A673 (cell line): ENCODE measurements around the gene TRIP11. TPM values are rescaled to one million over a fixed set of nuclear protein-coding genes. Genes with fewer than 3 reads are reported as not detected.
A peak's percentile ranks its signal among the peaks of the same experiment; 100 is the strongest.

Experiments
- BruUV-seq: library from RNA; stranded (reverse); fragments of 400-500 nt; replicated peaks from 2 replicates; lab custom pipeline; 2021; lab: Mats Ljungman, UMichigan
- CTCF ChIA-PET: fragments of 300-600 bp; sonication (Branson Sonifier 250); formaldehyde crosslinking; loops from one replicate; lab custom pipeline; 2022; ENCODE audit warnings: antibody characterized with exemption; lab: Charles Lee
- POLR2A ChIA-PET: fragments of 300-600 bp; sonication (Branson Sonifier 250); formaldehyde crosslinking; loops from one replicate; lab custom pipeline; 2022; ENCODE audit warnings: antibody characterized with exemption; ENCODE audit not compliant: low non-redundant PET; lab: Charles Lee
- DNase-seq: peaks from one replicate; pipeline ENCODE4 v3.0.0-alpha.2; 2015; ENCODE audit warnings: low spot score
- H3K27ac ChIP-seq: fragments of 200-600 bp; sonication (generic); 2 replicates; pipeline ENCODE4 v1.5.1; 2016; ENCODE audit warnings: mixed run types, low read depth, mild to moderate bottlenecking, mixed read lengths, antibody characterized with exemption, low read length; ENCODE audit not compliant: poor library complexity, severe bottlenecking
- H3K27me3 ChIP-seq: fragments of 200-600 bp; sonication (generic); replicated peaks from 2 replicates; pipeline ENCODE4 v1.6.1; 2017; ENCODE audit warnings: mixed run types, low read depth, mild to moderate bottlenecking, mixed read lengths, antibody characterized with exemption, low read length; ENCODE audit not compliant: insufficient read depth, poor library complexity
- H3K36me3 ChIP-seq: fragments of 200-600 bp; sonication (generic); 2 replicates; pipeline ENCODE4 v1.6.1; 2016; ENCODE audit warnings: mixed run types, mild to moderate bottlenecking, mixed read lengths, antibody characterized with exemption, low read length; ENCODE audit not compliant: insufficient read depth, poor library complexity, severe bottlenecking
- H3K4me1 ChIP-seq: fragments of 200-600 bp; sonication (generic); 2 replicates; pipeline ENCODE4 v1.6.1; 2017; ENCODE audit warnings: mixed run types, mild to moderate bottlenecking, mixed read lengths, antibody characterized with exemption, low read length; ENCODE audit not compliant: insufficient read depth, poor library complexity, severe bottlenecking
- H3K4me3 ChIP-seq: fragments of 200-600 bp; sonication (generic); 2 replicates; pipeline ENCODE4 v1.5.1; 2016; ENCODE audit warnings: low read depth, mixed run types, mild to moderate bottlenecking, mixed read lengths, low read length; ENCODE audit not compliant: poor library complexity, severe bottlenecking
- H3K9me3 ChIP-seq: fragments of 200-600 bp; sonication (generic); 2 replicates; pipeline ENCODE4 v1.6.1; 2016; ENCODE audit warnings: mixed run types, low read depth, mild to moderate bottlenecking, mixed read lengths, antibody characterized with exemption, low read length; ENCODE audit not compliant: poor library complexity, severe bottlenecking
- EZH2 ChIP-seq: fragments of 200-600 bp; sonication (generic); IDR thresholded peaks from 2 replicates; pipeline ENCODE4 v1.6.1; 2017; ENCODE audit warnings: borderline replicate concordance, low read depth, mild to moderate bottlenecking, mixed read lengths, antibody characterized with exemption, low read length; ENCODE audit not compliant: poor library complexity, severe bottlenecking
- intact Hi-C: fragments of 100-400 bp; cut with micrococcal nuclease; formaldehyde crosslinking; loops from one replicate; pipeline ENCODE4 v1.10.0; 2022; ENCODE audit not compliant: unreplicated experiment
- total RNA-seq: library from RNA; stranded (reverse); gene quantifications from 2 replicates; pipeline ENCODE4 v1.2.3, GENCODE V29; 2021
- TF ChIP-seq, protein P1 (sequence below): fragments of 300-800, 200-600 bp; sonication (generic); conservative IDR thresholded peaks from 2 replicates; pipeline ENCODE4 v1.5.1; 2017; ENCODE audit warnings: low read depth, mild to moderate bottlenecking, antibody characterized with exemption, low read length, moderate library complexity, mixed read lengths

Gene TRIP11
- total RNA-seq, 1 experiment from 2014 or later: 46.9 TPM

DNA sequence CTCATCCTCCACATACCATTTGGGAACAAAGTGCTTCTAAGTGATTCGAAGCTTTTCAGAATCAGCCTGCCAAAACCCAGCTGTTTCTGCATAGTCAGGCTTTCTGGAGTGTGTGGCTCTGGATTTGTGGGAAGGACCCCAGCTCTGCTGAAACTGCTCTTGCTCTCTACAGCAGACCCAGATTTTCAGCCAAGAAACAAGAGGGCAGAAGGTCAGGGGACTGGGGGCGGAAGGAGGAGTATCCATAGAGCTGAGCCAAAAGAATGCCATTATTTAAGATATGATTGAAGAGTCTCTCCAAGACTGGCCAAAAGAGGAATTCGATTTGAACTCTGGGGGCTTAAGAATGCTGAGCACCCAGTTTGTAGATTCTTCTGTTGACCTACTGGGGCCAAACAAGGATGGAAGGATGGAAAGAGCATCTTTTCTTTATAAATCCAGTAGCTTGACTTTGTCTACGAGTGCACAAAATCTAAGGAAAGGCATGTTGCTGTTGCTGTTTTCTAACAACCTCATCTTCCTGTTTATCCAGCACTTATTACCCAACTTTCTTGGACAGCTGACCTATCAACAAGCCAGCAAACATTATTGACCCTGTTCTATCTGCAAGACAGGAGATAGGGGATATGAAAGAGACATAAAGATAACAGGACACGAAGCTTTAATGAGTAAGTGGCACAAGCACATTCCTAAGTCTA is 121.5 kb downstream of the TRIP11 start:
- CTCF ChIA-PET: no interaction called here
- H3K4me1 ChIP-seq: peaks cover 6% of the 10 kb centered on the region
- no peaks in the 10 kb centered on the region for H3K9me3 ChIP-seq
- intact Hi-C loops: loop anchor here (10.0 kb wide), 1 partner anchor 504 kb away; the partner anchor contains the start of gene CCDC88C
- peak; percentile 16 for DNase-seq
- TF ChIP-seq EZH2: no peak
- TF ChIP-seq, protein P1, sequence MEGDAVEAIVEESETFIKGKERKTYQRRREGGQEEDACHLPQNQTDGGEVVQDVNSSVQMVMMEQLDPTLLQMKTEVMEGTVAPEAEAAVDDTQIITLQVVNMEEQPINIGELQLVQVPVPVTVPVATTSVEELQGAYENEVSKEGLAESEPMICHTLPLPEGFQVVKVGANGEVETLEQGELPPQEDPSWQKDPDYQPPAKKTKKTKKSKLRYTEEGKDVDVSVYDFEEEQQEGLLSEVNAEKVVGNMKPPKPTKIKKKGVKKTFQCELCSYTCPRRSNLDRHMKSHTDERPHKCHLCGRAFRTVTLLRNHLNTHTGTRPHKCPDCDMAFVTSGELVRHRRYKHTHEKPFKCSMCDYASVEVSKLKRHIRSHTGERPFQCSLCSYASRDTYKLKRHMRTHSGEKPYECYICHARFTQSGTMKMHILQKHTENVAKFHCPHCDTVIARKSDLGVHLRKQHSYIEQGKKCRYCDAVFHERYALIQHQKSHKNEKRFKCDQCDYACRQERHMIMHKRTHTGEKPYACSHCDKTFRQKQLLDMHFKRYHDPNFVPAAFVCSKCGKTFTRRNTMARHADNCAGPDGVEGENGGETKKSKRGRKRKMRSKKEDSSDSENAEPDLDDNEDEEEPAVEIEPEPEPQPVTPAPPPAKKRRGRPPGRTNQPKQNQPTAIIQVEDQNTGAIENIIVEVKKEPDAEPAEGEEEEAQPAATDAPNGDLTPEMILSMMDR: no peak
- no peaks in the 10 kb centered on the region for H3K27me3 ChIP-seq
- POLR2A ChIA-PET: no interaction called here
- BruUV-seq: no TSS peak
- peak overlapping the region; percentile 45 for H3K27ac ChIP-seq
- H3K4me3 ChIP-seq: no peak overlapping the region
- H3K36me3 ChIP-seq: no peaks in the 10 kb centered on the region

Other genes with a start within 250 kb of the TRIP11 start
- gene TC2N, start 172.5 kb downstream of the TRIP11 start, total RNA-seq: 0.45 and 0.59 TPM in 2 replicates
- 10.7 and 15.7 TPM in 2 replicates for gene FBLN5, start 92.4 kb downstream of the TRIP11 start, total RNA-seq
- 27.3 and 32.4 TPM in 2 replicates for gene ATXN3, start 66.5 kb upstream of the TRIP11 start, total RNA-seq
- 140 and 154 TPM in 2 replicates for gene NDUFB1, start 81.6 kb upstream of the TRIP11 start, total RNA-seq
- 119 and 129 TPM in 2 replicates for gene CPSF2, start 81.9 kb upstream of the TRIP11 start, total RNA-seq